H1 (cell line): ENCODE data around the gene RADX. TPM values are rescaled to one million over a fixed set of nuclear protein-coding genes. Genes with fewer than 3 reads are reported as not detected.

Experiments used
- ASH2L ChIP-seq: fragments of 200-600, 300-600 bp; sonication (generic); IDR thresholded peaks from one replicate; pipeline ENCODE4 v1.7.1; 2017; ENCODE audit warnings: low read length
- SIX5 ChIP-seq: IDR thresholded peaks from 2 replicates; pipeline ENCODE4 v1.6.1; 2011; ENCODE audit warnings: mild to moderate bottlenecking, low read depth, low read length
- polyA plus RNA-seq, 7 experiments: library from polyadenylated mRNA; depleted of rRNA in 3 of 7; stranded (reverse) in 5 of 7; unstranded in 2 of 7; fragments of >200 nt in 5 of 7; fragments of 200-250 nt in 2 of 7; gene quantifications; 1 replicate in 5 of 7; 2 replicates in 1 of 7; 4 replicates in 1 of 7; pipeline versions ENCODE4 v1.2.1 to v1.2.3, GENCODE V29; 2011 to 2013; ENCODE audit warnings: missing spikeins in 2 of 7, mixed read lengths in 2 of 7
- total RNA-seq: library from RNA; stranded (reverse); fragmentation: NEBNext Ultra II Directional; extraction: Animal tissue kit (Norgen Biotek cat#: 25700); gene quantifications from 2 replicates; pipeline ENCODE4 v1.2.1, GENCODE V29; 2021
- TF ChIP-seq, protein P1 (sequence below): IDR thresholded peaks from 2 replicates; pipeline ENCODE4 v1.6.1; 2011; ENCODE audit warnings: low read length, improper control_type of control experiment

Gene RADX
- total and polyA plus RNA-seq, 2 of the 8 experiments (the other 6 are each of a cell fraction or from before 2014, with no cell fraction given), result 1.7 to 4.5 TPM

DNA sequence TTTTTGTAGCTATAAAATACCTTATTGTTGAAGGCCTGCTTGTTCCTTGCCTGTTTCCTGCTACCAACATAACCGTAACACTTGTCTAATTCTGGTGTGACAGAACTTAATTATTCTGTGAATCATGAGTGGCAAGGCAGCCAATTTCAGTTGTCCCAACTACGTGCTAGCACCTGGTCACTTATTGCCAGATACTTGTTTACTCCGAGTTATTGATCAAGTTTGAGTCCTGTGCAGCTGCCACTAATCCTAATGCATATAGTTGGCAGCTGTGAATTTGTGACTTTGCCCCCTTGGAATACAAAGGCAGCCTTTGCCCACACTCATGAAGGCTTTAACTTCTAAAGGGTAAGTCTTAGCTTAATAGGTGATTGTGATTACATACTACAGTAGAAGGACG, 106.9 kb downstream of the RADX start (continued):
- TF ChIP-seq, protein P1, sequence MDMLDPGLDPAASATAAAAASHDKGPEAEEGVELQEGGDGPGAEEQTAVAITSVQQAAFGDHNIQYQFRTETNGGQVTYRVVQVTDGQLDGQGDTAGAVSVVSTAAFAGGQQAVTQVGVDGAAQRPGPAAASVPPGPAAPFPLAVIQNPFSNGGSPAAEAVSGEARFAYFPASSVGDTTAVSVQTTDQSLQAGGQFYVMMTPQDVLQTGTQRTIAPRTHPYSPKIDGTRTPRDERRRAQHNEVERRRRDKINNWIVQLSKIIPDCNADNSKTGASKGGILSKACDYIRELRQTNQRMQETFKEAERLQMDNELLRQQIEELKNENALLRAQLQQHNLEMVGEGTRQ, result no peak
- TF ChIP-seq ASH2L, result no peak
- no peak for TF ChIP-seq SIX5
